Peyer's patch (tissue), 4 donors: ENCODE measurements around the gene GIPC1.

Source experiments
- CTCF ChIP-seq, 6 experiments: fragments of 450-650 bp in 4 of 6; fragments of 200-600 bp in 2 of 6; sonication (generic) in 1 of 6; IDR thresholded peaks; one replicate each; pipeline ENCODE4 v1.5.1; 2017 to 2019; ENCODE audit warnings: antibody characterized with exemption in 6 of 6, mild to moderate bottlenecking in 3 of 6, moderate library complexity in 1 of 6
- POLR2A ChIP-seq, 2 donors: fragments of 450-650 bp; IDR thresholded peaks; one replicate each; pipeline ENCODE4 v1.5.1; 2017; ENCODE audit warnings: antibody characterized with exemption in 2 of 2, mild to moderate bottlenecking in 2 of 2, moderate library complexity in 2 of 2

- no peak for TF ChIP-seq CTCF (IDR thresholded peaks at IDR 0.05)
- no peak for TF ChIP-seq POLR2A (IDR thresholded peaks at IDR 0.05)
Observed at GRCh38 chr19:14482172-14482941, 13.6 kb downstream of the GIPC1 start.
